Urinary bladder (tissue), 4 donors: ENCODE measurements around the gene EPN2. TPM values are rescaled to one million over a fixed set of nuclear protein-coding genes. Genes with fewer than 3 reads are reported as not detected.
"Not testable (repeated sequence)": the region's sequence is repeated elsewhere in the genome, so short reads cannot be mapped to it uniquely, and the experiment has no call there.

ENCODE experiments used
- DNase-seq: peaks from one replicate; pipeline ENCODE4 v3.0.0-alpha.2; 2015; ENCODE audit errors: extremely low spot score
- H3K27ac ChIP-seq: one replicate; pipeline ENCODE4 v1.5.1; 2013; ENCODE audit warnings: low read depth, mild to moderate bottlenecking, moderate library complexity
- H3K36me3 ChIP-seq: one replicate; pipeline ENCODE4 v1.6.1; 2013; ENCODE audit warnings: mild to moderate bottlenecking, moderate library complexity; ENCODE audit not compliant: insufficient read depth
- H3K4me1 ChIP-seq: one replicate; pipeline ENCODE4 v1.6.1; 2013; ENCODE audit warnings: mild to moderate bottlenecking, moderate library complexity; ENCODE audit not compliant: insufficient read depth
- H3K4me3 ChIP-seq: one replicate; pipeline ENCODE4 v1.5.1; 2013; ENCODE audit warnings: low read depth, low read length
- WGBS: extraction: QIAGEN DNeasy Blood & Tissue Kit; methylation state at CpG from one replicate; pipeline ENCODE4 v1.1.7; 2013; 5-methylcytosine and 5-hydroxymethylcytosine counted together
- polyA plus RNA-seq: library from polyadenylated mRNA; stranded (reverse); fragments of 200-250 nt; gene quantifications from one replicate; pipeline ENCODE4 v1.2.3, GENCODE V29; 2013
- total RNA-seq: library from RNA; depleted of rRNA; stranded (reverse); fragments of >200 nt; gene quantifications from one replicate; pipeline ENCODE4 v1.2.3, GENCODE V29; 2014
- donor health status: healthy with polysubstance abuse.
- donor health status: healthy.

Gene EPN2
- total and polyA plus RNA-seq, 2 donors: 40.3 to 46.2 TPM

DNA sequence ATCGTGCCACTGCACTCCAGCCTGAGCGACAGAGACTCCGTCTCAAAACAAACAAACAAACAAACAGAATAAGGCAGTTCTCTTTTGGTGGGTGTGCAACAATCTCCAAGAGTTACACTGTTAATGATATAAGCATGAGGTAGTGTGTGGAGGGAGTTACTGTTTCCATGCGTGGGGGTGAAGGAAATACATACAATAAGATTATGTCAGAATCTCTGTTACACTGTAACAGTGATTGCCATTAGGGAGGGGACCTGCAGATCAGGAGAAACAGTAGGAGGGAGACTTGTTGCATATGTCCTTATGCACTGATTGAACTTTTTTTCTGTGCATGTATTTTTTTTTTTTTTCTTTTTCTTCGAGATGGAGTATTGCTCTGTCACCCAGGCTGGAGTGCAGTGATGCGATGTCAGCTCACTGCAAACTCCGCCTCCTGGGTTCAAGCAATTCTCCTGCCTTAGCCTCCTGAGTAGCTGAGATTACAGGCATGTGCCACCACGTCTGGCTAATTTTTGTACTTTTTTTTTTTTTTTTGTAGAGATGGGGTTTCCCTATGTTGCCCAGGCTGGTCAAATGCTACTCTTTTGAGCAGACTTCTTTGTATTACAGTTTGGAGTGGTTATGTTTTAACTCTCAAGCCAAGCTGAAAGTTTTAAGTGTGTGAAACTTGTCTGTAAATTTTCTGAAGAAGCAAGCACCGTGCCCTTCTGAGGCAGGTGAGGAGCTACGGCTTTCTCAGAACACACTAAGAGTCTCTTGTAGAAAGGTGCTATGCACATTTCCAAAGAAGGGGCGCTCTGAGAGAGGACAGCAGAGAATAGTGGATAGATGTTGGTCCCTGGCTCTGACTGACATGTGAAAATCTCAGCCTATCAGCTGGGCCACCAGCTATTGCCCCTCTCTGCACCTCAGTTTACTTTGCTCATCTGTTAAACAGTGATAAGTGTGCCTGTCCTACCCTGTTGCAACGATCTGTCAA, 10.3 kb upstream of the EPN2 start:
- not testable (repeated sequence) for DNase-seq, H3K4me1 ChIP-seq, H3K27ac ChIP-seq, H3K4me3 ChIP-seq, H3K36me3 ChIP-seq
- no CpG with 5 or more reads among the region's 12 CpGs for WGBS

DNA sequence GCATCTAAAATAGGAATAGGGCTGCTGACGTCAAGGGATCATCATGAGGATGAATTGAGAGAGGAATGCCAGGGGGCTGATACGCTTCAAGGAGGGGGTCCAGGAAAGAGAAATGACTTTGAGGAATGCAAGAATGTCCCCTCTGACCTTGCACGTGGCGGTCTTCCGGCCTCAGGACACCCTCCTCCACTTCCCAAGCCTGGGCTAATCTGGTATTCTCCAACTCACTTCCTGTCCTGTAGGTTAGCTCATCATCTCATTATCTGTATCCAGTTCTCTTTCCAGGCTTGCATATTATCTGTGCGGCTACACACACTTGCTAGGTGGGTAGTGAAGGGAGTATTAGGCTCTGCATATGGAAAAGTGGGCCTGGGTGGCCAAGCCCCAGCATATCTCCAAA, 2.5 kb upstream of the EPN2 start:
- DNase-seq, H3K4me1 ChIP-seq: not testable (repeated sequence)
- WGBS: 58% methylated on average over 4 of the region's 6 CpGs

DNA sequence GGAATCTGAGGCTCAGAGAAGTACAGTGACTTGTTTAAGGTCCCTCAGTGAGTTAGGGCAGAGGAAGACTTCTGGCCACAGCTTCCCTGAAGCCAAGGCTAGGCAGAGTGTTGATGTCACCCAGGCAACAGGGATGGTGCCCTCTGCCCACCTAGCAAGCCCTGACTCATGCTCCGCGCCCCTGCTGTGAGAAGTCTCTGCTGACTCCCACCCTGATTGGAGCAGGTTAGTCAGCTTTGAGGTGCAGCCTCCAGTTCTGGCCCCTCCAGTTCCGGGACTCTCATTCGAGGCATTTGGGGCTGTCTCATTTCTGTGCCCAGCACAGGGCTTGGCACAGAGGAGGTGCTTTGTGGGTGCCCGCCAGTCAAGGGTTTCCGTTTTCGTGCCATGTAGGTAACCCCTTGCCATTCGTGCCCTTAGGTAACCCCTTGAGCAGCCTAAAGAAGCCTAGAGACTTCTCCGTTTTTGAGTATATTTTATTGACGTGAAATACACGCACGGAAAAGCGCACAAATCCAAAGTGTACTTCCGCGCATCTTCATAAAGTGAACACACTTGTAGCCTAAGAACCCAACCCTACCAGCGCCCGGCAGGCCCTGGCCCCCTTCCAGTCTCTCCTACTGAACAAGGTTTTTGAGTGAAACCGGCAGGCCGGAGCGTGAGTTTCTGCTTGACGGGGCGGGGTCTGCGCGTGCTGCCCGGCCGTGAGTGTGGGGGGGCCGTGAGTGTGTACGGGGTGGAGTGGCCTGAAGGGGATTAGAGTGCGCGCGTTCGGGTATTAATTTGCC, 621 bp upstream of the EPN2 start:
- WGBS: no CpG with 5 or more reads among the region's 32 CpGs
- DNase-seq, H3K4me1 ChIP-seq, H3K36me3 ChIP-seq, H3K27ac ChIP-seq, H3K4me3 ChIP-seq: not testable (repeated sequence)

More for the DNA sequence above, 2.5 kb upstream of the EPN2 start:
- H3K4me3 ChIP-seq, H3K36me3 ChIP-seq, H3K27ac ChIP-seq: not testable (repeated sequence)

DNA sequence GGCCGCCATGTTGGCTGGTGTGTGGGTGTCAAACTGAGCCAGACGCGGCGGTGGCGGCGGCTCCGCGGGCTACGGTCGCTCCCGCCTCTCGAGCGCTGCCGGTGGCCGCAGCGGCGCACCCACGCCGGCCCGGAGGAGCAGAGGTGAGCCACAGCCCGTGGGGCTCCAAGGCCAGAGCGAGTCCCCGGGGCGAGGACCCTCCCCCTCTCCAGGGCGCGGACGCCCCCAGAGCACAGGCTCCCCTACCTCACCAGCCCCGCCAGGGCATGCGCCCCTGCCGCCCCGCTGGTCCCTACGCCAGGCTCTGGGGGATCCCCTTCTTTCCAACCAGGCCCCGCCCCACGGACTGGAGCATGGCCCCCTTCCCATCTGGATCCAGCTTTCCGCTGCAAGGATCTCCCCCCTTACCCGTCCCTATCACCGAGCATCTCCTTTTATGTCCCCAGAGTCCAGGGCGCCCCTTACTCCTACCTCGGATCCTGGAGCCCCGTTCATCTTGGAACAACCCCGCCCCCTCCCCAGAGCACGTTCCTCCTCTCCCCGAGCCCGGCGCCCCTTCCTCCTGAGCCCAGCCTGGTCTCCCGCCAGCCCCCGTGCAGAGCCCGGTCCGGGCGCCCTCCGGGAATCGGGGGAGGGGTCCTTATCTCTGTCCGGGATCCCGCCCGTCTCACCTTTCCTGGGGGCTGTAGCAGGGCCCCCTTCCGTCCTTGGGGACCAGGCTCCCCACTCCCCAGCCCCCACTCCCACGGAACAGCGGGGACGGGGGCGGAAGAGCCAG, 412 bp downstream of the EPN2 start:
- Histone ChIP-seq H3K4me3 (peak overlapping the region; percentile 89), H3K27ac (peak overlapping the region; percentile 82), H3K36me3 (no peaks in the 10 kb centered on the region), H3K4me1 (no peaks in the 10 kb centered on the region)
- no peak for DNase-seq
- under 1% methylated on average over 60 of the region's 60 CpGs for WGBS

DNA sequence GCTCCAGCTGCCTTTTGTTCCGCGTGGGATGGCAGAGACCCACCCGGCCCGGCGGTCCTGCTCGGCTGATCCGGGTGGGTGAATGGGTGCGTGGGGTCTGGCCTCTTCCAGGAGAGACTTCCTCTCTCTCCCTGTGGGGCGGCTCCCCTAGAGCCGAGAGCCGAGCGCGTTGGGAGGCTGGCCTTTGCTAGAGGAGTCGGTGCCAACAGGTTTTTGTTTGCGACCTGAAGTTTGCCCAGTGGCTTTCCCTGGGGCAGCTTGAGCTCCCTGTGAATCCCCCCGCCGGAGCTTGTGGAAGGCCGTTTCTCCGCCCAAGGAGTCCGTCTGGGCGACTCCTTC, 970 bp downstream of the EPN2 start:
- Histone ChIP-seq H3K36me3 (no peaks in the 10 kb centered on the region), H3K4me3 (peak overlapping the region; percentile 89), H3K27ac (peak overlapping the region; percentile 25), H3K4me1 (no peaks in the 10 kb centered on the region)
- 1% methylated on average over 21 of the region's 21 CpGs for WGBS
- DNase-seq: no peak

DNA sequence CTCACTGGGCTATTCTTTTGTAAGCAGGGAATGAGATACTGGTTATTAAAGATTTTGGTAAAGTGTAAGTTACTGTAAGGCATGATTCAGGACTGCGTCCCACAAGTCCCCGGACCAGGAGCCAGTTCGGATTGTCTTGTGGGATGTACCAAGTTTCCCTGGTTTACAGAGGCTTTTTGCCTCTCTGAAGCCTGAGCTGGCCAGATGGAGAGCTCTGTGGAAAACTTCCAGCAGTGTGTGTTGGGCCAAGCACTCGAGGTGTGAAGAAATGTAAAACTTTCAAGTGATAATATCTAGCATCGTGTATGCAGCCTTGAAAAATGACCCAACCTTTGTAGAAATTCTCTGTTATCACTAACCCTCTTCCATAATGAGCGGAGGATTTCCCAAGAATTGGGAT, 2.4 kb downstream of the EPN2 start:
- no peak for DNase-seq
- no peaks in the 10 kb centered on the region for H3K36me3 ChIP-seq
- H3K27ac ChIP-seq: no peak overlapping the region
- no peaks in the 10 kb centered on the region for H3K4me1 ChIP-seq
- no peak overlapping the region for H3K4me3 ChIP-seq
- WGBS: 45% methylated on average over 6 of the region's 6 CpGs

DNA sequence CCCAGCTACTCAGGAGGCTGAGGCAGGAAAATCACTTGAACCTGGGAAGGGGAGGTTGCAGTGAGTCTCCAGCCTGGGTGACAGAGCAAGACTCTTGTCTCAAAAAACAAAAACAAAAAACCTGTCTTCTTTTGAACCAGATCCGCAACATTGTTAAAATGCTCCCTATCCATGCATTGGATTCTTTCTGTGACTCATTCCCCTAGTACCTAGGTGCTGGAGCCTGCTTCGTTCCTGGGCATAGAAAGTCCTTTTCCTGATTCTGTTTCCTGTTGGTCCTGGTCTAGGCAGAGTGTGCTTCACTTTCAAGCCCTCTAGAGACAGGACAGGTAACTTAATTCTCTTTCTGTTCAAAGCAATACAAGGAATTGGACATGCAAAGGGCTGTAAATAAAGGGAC, 5.2 kb downstream of the EPN2 start:
- no peak for DNase-seq
- WGBS: 61% methylated on average over 2 of the region's 2 CpGs
- Histone ChIP-seq H3K27ac (no peak overlapping the region), H3K4me3 (no peak overlapping the region), H3K4me1 (no peaks in the 10 kb centered on the region), H3K36me3 (no peaks in the 10 kb centered on the region)

DNA sequence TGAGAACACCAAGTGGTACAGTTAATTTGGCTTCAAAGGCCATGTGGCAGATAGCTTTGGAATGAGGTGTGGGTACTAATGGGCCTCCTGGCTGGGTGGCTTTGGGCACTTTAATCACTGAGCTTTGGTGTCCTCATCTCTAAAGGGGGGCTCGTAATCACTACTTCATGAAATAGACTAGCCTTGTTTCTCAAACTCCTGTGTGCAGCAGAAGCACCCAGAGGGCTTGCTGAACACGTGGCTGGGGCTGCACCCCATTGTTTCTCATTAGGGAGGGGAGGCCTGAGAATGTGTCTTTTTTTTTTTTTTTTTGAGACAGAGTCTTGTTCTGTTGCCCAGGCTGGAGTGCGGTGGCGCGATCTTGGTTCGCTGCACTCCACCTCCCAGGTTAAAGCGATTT, 5.8 kb downstream of the EPN2 start:
- peaks cover 2% of the 10 kb centered on the region for H3K4me1 ChIP-seq
- no peaks in the 10 kb centered on the region for H3K36me3 ChIP-seq
- whole genome bisulfite sequencing: 97% methylated on average over 7 of the region's 7 CpGs
- no peak overlapping the region for H3K27ac ChIP-seq
- no peak overlapping the region for H3K4me3 ChIP-seq
- no peak for DNase-seq

DNA sequence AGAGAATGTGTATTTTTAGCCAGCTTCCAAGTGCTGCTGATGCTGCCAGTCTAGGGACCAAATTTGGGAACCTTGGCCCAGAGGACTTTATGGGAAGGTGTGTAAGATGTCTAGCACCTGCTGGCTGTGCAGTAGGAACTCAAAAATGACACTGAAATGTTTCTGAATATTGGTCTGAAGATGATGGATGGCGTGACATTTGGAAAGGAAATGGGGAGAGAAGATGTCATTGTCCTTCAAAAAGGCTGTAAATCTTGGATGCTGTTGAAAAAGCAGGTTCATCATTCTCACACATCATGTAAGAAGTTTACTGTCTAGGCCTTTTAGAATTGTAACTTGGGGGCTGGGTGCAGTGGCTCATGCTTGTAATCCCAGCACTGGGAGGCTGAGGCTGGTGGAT, 6.7 kb downstream of the EPN2 start:
- no peak for DNase-seq
- no peak overlapping the region for H3K4me3 ChIP-seq

DNA sequence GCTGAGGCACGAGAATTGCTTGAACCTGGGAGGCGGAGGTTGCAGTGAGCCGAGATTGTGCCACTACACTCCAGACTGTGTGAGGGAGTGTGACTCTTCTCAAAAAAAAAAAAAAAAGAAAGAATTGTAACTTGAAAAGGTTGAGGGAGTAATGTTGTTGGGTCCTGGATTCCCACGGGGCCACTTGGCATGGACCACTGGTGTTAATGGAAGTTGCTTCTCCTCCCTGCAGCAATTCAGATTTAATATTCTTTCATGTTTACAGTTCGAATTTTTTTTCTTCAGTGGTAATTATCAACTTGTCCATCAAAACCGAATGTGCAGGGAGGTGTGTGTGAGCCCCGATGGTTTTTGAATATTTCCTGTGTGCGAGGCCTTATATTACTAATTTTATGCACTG, 7.2 kb downstream of the EPN2 start:
- peaks cover 2% of the 10 kb centered on the region for H3K4me1 ChIP-seq
- no peak overlapping the region for H3K4me3 ChIP-seq
- no peak for DNase-seq
- H3K36me3 ChIP-seq: no peaks in the 10 kb centered on the region
- no peak overlapping the region for H3K27ac ChIP-seq
- WGBS: 89% methylated on average over 8 of the region's 8 CpGs

More for the DNA sequence above, 6.7 kb downstream of the EPN2 start:
- H3K36me3 ChIP-seq: no peaks in the 10 kb centered on the region
- peaks cover 2% of the 10 kb centered on the region for H3K4me1 ChIP-seq
- 98% methylated on average over 1 of the region's 1 CpG for WGBS
- H3K27ac ChIP-seq: no peak overlapping the region

DNA sequence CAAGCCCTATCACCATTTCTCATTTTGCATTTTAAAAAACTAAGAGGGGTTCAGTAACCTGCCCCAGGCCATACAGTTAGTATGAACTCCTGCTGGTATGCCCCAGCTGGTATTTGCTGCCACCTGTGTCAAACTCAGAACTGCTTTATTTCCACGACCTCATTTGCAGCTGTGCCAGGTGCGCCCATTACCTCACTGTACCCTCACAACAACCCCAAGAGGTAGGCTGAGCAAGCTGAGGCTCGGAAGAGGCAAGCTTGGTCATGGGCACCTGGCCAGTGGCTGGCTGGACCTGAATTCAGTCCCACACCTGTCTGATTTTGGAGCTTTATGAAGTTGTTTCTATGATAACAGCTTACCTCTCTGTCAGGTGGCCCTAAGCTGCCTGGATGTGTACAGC, 7.6 kb downstream of the EPN2 start:
- no peak for DNase-seq
- Histone ChIP-seq H3K27ac (no peak overlapping the region), H3K4me1 (peaks cover 4% of the 10 kb centered on the region), H3K4me3 (no peak overlapping the region), H3K36me3 (no peaks in the 10 kb centered on the region)
- WGBS: 76% methylated on average over 3 of the region's 3 CpGs

DNA sequence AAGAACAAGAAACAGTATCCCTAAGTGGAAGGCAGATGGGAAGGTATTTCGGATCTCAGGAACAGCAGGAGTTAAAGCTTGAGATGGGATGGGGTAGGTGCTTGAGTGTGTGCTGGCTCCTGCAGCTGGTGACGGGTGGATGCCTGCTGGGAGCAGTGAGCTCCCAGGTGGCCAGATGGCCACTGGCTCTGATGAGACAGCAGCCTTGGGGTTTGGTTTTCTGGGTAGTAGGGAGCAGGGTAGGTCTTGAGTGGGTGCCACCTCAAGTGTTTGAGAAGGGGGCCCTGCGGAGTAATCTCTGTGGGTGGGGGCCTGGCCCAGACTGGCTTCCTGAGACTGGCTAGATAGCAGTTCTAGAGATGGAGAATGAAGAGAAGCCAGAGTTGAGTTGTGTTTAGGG, 10.3 kb downstream of the EPN2 start:
- Histone ChIP-seq H3K36me3 (no peaks in the 10 kb centered on the region), H3K4me1 (peaks cover 4% of the 10 kb centered on the region), H3K27ac (no peak overlapping the region), H3K4me3 (no peak overlapping the region)
- DNase-seq: no peak
- 71% methylated on average over 3 of the region's 3 CpGs for WGBS

DNA sequence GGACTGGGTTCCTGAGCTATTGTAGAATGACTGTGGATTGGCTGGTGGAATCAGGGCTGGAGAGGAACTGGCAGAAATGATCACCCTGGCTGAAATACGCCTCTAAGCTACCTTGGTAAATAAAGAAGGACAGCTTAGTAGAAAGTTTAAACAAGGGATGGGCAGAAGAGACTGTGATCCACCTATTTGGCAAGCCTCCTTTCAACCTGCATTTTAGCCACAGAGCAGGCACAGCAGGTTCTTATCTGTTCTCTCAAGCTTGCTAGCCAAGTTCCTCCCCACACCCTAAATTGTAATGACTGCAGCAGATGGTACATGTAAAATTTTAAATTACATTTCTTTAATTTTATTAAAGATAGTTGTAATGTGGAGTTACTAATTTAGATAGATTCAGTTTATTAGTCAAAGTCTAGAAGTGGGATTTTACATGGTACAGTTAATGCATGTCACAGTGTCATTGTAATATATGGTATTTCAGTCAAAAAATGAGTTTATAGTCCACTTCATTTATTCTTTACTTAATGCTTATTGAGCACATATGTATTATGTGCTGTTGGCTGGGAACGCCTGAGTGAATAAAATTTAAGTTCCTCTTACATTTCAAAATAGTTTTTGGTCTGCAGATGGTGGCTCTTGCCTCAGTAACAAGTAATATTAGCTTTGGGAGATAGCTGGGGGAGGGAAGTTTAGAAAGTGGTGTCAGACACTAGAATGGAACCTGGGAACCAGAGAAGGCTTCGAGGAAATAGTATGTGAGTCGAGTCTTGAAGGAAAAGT, 11.2 kb downstream of the EPN2 start:
- H3K36me3 ChIP-seq: no peaks in the 10 kb centered on the region
- no peak overlapping the region for H3K4me3 ChIP-seq
- DNase-seq: no peak
- peak overlapping the region; percentile 24 for H3K27ac ChIP-seq
- 43% methylated on average over 4 of the region's 4 CpGs for WGBS
- peaks cover 4% of the 10 kb centered on the region for H3K4me1 ChIP-seq
